Measurements from ENCODE around the gene PIGU. TPM values are rescaled to one million over a fixed set of nuclear protein-coding genes. Genes with fewer than 3 reads are reported as not detected.
A peak's percentile ranks its signal among the peaks of the same experiment; 100 is the strongest.
"Not testable (repeated sequence)": the region's sequence is repeated elsewhere in the genome, so short reads cannot be mapped to it uniquely, and the experiment has no call there.

Gene PIGU
- total RNA-seq, 1 experiment from 2014 or later: 18.4 TPM

DNA sequence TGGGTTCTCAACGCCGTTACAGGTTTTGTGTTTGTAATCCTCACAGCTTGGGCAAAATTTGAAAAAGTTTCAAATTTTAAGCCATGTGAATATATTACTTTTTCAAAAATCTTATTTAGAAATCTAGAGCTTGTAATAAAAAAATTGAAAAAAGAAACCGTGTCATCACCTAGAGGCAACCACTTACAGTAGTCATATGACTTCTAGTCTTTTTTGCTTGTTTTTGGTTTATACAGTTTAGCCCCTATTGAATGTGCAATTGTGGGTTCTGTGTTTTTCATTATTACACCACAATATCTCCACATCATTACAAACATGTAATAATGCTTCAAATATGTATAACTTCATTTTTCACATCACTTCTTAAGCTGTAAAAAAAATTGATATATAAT is 159.8 kb downstream of the PIGU start:
- peak overlapping the region; percentile 83 for H3K9ac ChIP-seq (ENCODE audit: low read length)
- no peaks in the 10 kb centered on the region for H3K27me3 ChIP-seq (ENCODE audit: low read length)
- H3K9me3 ChIP-seq (ENCODE audit: low read length): no peaks in the 10 kb centered on the region
- H3K79me2 ChIP-seq (ENCODE audit: low read length): peaks cover 61% of the 10 kb centered on the region
- no peak overlapping the region for H2AFZ ChIP-seq (ENCODE audit: low read length)
- H3K4me1 ChIP-seq (ENCODE audit: low read length): peaks cover 35% of the 10 kb centered on the region
- H4K20me1 ChIP-seq (ENCODE audit: insufficient read depth, low read depth, low read length): no peaks in the 10 kb centered on the region
- H3K36me3 ChIP-seq (ENCODE audit: insufficient read depth, low read length): 0 out of 2 replicates have a peak, but pooled peaks cover 3% of the 10 kb centered on the region
- DNase-seq: no peak
- peak overlapping the region; percentile 96 for H3K4me2 ChIP-seq (ENCODE audit: low read depth, low read length, poor library complexity, severe bottlenecking)
- peak overlapping the region; percentile 66 for H3K27ac ChIP-seq (ENCODE audit: low read length)
- H3K4me3 ChIP-seq (ENCODE audit: low read length): peak overlapping the region; percentile 88
- H3K9me2 ChIP-seq (replicated peaks; ENCODE audit: insufficient read depth, low read length): no peaks in the 10 kb centered on the region

DNA sequence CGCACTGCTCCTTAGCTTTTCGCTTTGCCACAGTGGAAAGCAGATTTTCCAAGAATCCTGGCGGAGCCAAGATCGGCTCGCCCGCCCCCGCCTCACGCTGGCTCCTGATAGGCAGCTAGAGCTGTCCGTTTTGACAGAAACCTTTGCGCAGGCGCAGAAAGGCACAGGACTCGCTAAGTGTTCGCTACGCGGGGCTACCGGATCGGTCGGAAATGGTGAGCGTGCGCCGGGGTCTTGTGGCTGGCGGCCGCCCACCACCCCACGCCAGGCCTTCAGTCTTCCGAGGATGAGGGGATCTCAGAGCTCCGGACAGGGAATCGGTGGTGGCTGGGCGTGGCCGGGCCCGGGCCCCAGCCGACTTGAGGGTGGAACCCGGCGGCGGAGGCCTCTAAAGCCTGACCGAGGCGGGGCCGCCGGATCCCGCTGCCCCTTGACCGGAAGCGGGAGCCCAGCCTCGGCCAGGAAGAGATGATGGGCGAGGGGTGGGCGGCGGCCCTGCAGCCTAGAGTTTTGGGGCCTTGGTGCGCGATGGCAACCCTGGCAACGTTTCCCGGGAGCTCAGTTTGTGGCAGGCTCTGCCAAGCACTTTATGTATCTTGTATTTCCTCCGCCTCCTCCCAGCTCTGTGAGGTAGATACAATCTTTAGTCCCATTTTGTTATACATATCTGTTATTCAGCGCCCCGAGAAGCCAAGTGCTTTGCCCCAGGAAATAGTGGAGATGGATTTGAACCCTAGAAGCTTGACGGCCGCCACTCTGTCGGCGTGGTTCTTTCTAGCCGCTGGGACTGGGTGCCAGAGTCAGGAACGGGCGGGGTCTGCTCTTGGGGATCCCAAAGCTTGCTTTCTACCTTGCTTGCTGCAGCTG is 160.4 kb downstream of the PIGU start, which contains the start of gene DYNLRB1:
Gene DYNLRB1, plus strand, starts transcription at position 176 of the 867 bp plus-strand sequence. Its CDS starts 37 bp downstream, at position 213.
- no peaks in the 10 kb centered on the region for H3K9me3 ChIP-seq (ENCODE audit: low read length)
- H3K36me3 ChIP-seq (ENCODE audit: insufficient read depth, low read length): 0 out of 2 replicates have a peak, but pooled peaks cover 3% of the 10 kb centered on the region
- peak within 1 kb of the TSS; percentile 96 for H3K4me2 ChIP-seq (ENCODE audit: low read depth, low read length, poor library complexity, severe bottlenecking)
- H3K79me2 ChIP-seq (ENCODE audit: low read length): peaks cover 55% of the 10 kb centered on the region
- DNase-seq: peak; percentile 98
- no peaks in the 10 kb centered on the region for H4K20me1 ChIP-seq (ENCODE audit: insufficient read depth, low read depth, low read length)
- H2AFZ ChIP-seq (ENCODE audit: low read length): peak within 1 kb of the TSS; percentile 91
- H3K9me2 ChIP-seq (replicated peaks; ENCODE audit: insufficient read depth, low read length): no peaks in the 10 kb centered on the region
- peaks cover 35% of the 10 kb centered on the region for H3K4me1 ChIP-seq (ENCODE audit: low read length)
- peak within 1 kb of the TSS; percentile 66 for H3K27ac ChIP-seq (ENCODE audit: low read length)
- no peaks in the 10 kb centered on the region for H3K27me3 ChIP-seq (ENCODE audit: low read length)
- H3K4me3 ChIP-seq (ENCODE audit: low read length): peak within 1 kb of the TSS; percentile 88
- peak within 1 kb of the TSS; percentile 83 for H3K9ac ChIP-seq (ENCODE audit: low read length)

DNA sequence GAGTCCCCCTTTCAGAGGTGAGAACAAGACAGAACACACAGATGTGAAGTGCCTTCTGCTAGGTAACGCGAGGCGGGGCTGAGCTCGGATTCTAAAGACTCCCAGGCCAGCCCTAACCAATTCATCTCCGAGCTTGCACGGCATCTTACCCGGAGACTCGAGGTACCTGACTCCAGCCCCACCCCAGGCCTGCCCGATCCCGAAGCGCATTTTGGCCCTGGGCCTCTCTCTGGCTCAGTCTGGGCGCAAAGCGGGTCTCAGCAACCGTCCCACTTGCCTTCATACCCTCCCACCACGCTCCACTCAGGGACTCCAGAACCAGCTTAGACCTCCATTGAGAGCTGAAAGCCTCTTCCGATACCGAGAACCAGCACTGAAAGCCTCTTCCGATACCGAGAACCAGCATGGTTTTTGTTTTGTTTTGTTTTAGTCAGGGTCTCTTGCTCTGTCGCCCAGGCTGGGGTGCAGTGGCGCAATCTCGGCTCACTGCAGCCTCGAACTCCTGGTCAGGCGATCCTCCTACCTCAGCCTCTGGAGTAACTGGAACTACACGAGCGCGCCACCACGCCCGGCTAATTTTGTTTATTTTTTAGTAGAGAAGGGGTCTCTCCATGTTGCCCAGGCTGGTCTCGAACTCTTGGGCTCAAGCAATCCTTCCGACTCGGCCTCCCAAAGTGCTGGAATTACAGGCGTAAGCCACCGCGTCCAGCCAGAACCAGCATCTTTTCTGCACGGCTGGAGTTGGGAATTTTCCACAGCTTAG is 161.2 kb downstream of the PIGU start:
- Histone ChIP-seq H3K4me1 (ENCODE audit: low read length) (peaks cover 35% of the 10 kb centered on the region), H3K4me2 (ENCODE audit: low read depth, low read length, poor library complexity, severe bottlenecking) (peak overlapping the region; percentile 96), H3K27me3 (ENCODE audit: low read length) (no peaks in the 10 kb centered on the region), H4K20me1 (ENCODE audit: insufficient read depth, low read depth, low read length) (no peaks in the 10 kb centered on the region), H2AFZ (ENCODE audit: low read length) (peak overlapping the region; percentile 91), H3K9me3 (ENCODE audit: low read length) (no peaks in the 10 kb centered on the region), H3K79me2 (ENCODE audit: low read length) (peaks cover 47% of the 10 kb centered on the region), H3K36me3 (ENCODE audit: insufficient read depth, low read length) (0 out of 2 replicates have a peak, but pooled peaks cover 3% of the 10 kb centered on the region), H3K4me3 (ENCODE audit: low read length) (peak overlapping the region; percentile 88), H3K9me2 (replicated peaks; ENCODE audit: insufficient read depth, low read length) (no peaks in the 10 kb centered on the region), H3K27ac (ENCODE audit: low read length) (peak overlapping the region; percentile 66), H3K9ac (ENCODE audit: low read length) (peak overlapping the region; percentile 83)
- peak; percentile 87 for DNase-seq

DNA sequence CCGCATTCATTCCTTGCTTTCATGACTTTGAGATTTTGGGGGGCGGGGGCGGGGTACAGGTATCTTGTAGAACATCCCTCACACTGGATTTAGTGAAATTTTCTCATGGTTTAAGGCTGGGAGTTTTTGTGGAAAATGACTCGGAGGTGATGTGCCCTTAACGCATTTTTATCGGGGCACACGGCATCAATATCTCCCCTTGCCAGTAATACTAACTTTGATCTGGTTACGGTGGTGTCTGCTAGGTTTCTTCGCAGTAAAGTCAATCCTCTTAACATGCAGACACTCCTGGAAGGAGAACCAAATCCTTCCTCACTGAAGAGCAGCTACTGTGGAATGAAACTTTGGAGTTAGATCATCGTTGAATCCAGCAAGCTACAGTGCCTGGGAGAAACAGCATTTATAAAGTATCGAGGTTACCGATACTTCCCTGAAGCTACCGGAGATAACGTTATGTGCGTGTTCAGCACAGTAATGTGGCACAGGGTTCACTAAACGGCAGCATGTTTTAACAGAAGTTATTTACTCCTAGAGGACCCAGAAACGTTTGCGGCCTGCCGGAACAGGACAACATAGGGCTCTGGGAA is 161.9 kb downstream of the PIGU start:
- no peak for DNase-seq
- H3K4me2 ChIP-seq (ENCODE audit: low read depth, low read length, poor library complexity, severe bottlenecking): peak overlapping the region; percentile 96
- H2AFZ ChIP-seq (ENCODE audit: low read length): peak overlapping the region; percentile 91; the same call in 1 of the 2 replicates
- H4K20me1 ChIP-seq (ENCODE audit: insufficient read depth, low read depth, low read length): no peaks in the 10 kb centered on the region
- H3K27ac ChIP-seq (ENCODE audit: low read length): peak overlapping the region; percentile 66
- no peaks in the 10 kb centered on the region for H3K9me2 ChIP-seq (replicated peaks; ENCODE audit: insufficient read depth, low read length)
- H3K27me3 ChIP-seq (ENCODE audit: low read length): no peaks in the 10 kb centered on the region
- H3K4me1 ChIP-seq (ENCODE audit: low read length): peaks cover 35% of the 10 kb centered on the region
- peaks cover 40% of the 10 kb centered on the region for H3K79me2 ChIP-seq (ENCODE audit: low read length)
- H3K4me3 ChIP-seq (ENCODE audit: low read length): peak overlapping the region; percentile 88
- no peaks in the 10 kb centered on the region for H3K36me3 ChIP-seq (ENCODE audit: insufficient read depth, low read length)
- peak overlapping the region; percentile 83 for H3K9ac ChIP-seq (ENCODE audit: low read length)
- no peaks in the 10 kb centered on the region for H3K9me3 ChIP-seq (ENCODE audit: low read length)

DNA sequence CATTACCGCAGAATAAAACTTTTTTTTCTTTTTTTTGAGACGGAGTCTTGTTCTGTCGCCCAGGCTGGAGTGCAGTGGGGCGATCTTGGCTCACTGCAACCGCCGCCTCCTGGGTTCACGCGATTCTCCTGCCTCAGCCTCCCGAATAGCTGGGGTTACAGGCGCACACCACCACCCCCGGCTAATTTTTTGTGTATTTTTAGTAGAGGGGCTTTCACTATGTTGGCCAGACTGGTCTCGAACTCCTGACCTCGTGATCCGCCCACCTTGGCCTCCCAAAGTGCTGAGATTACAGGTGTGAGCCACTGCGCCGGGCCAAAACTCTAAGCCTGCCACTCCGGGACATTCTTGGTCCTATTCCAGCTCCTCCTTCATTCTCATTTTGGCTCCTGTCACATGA is 162.9 kb downstream of the PIGU start:
- H3K4me2 ChIP-seq (ENCODE audit: low read depth, low read length, poor library complexity, severe bottlenecking); H3K9me2 ChIP-seq (replicated peaks; ENCODE audit: insufficient read depth, low read length); H3K27ac ChIP-seq (ENCODE audit: low read length); H3K9ac ChIP-seq (ENCODE audit: low read length); DNase-seq; H3K27me3 ChIP-seq (ENCODE audit: low read length); H4K20me1 ChIP-seq (ENCODE audit: insufficient read depth, low read depth, low read length); H3K4me3 ChIP-seq (ENCODE audit: low read length); H3K36me3 ChIP-seq (ENCODE audit: insufficient read depth, low read length); H2AFZ ChIP-seq (ENCODE audit: low read length); H3K9me3 ChIP-seq (ENCODE audit: low read length): not testable (repeated sequence)
- Histone ChIP-seq H3K4me1 (ENCODE audit: low read length) (peaks cover 35% of the 10 kb centered on the region), H3K79me2 (ENCODE audit: low read length) (peaks cover 31% of the 10 kb centered on the region)

DNA sequence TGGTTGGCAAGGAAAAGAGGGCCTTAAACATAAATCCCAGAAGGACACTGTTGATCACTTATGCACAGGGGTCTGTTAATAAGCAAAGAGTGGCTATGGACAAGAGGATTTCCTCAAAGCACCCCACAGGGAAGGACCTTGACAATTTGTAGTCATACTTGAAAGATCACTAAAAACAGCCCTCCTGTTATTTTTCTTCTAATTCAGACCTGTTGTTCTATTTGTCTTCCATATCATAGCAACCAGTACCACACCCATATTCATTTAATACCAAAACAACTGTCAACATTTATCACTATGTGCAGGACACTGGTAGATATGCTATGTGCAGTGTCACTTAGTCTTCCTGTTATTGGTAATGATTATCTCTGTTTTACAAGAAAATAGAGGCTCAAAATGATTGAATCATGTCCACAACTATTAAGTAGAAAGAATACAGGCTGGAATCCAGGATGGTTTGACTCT is 163.9 kb downstream of the PIGU start:
- no peak overlapping the region for H3K27ac ChIP-seq (ENCODE audit: low read length)

DNA sequence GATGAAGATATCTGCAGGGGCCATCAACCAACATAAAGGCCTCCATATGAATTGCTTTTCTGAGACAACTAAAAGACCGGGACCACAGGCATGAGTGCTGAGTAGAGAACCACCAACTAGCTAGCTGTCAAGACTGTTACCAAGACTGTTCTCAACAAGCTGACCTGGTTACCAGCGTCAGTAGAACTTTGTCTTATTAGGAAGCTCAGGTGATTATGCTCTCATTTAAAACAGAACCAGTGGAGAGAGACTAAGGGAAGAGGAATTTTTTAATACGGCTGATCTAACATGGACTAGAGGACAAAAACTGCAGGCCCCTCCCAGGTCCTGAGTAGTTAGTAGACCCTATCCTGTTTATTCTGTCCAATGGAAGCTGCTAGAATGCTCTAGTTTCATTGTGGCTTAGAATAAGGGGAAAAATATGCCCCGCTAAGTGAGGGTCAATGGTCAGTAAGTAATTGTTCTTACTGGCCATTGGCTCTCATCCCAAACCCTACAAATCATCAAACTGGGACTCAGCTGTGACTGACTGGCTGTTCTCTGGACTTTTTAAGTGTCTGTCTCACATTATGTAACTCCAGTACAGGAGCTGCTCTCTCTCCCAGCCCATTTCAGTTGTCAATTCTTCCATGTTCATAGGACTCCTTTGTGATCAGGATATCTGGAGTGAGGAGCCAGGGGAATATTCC is 164.5 kb downstream of the PIGU start:
- H3K27ac ChIP-seq (ENCODE audit: low read length): no peak overlapping the region
- H3K4me1 ChIP-seq (ENCODE audit: low read length): peaks cover 21% of the 10 kb centered on the region

More for the DNA sequence above, 163.9 kb downstream of the PIGU start:
- Histone ChIP-seq H4K20me1 (ENCODE audit: insufficient read depth, low read depth, low read length) (no peaks in the 10 kb centered on the region), H3K9me3 (ENCODE audit: low read length) (no peaks in the 10 kb centered on the region), H3K79me2 (ENCODE audit: low read length) (peaks cover 21% of the 10 kb centered on the region), H3K27me3 (ENCODE audit: low read length) (no peaks in the 10 kb centered on the region), H3K4me1 (ENCODE audit: low read length) (peaks cover 27% of the 10 kb centered on the region), H3K9me2 (replicated peaks; ENCODE audit: insufficient read depth, low read length) (no peaks in the 10 kb centered on the region), H3K9ac (ENCODE audit: low read length) (no peak overlapping the region), H3K4me2 (ENCODE audit: low read depth, low read length, poor library complexity, severe bottlenecking) (no peak overlapping the region), H3K36me3 (ENCODE audit: insufficient read depth, low read length) (peaks cover under 1% of the 10 kb centered on the region; the same call in 1 of the 2 replicates), H2AFZ (ENCODE audit: low read length) (no peak overlapping the region), H3K4me3 (ENCODE audit: low read length) (no peak overlapping the region)
- no peak for DNase-seq

More for the DNA sequence above, 164.5 kb downstream of the PIGU start:
- H4K20me1 ChIP-seq (ENCODE audit: insufficient read depth, low read depth, low read length): no peaks in the 10 kb centered on the region
- no peak overlapping the region for H3K9ac ChIP-seq (ENCODE audit: low read length)
- H3K36me3 ChIP-seq (ENCODE audit: insufficient read depth, low read length): peaks cover 6% of the 10 kb centered on the region; the same call in 1 of the 2 replicates
- peaks cover 15% of the 10 kb centered on the region for H3K79me2 ChIP-seq (ENCODE audit: low read length)
- H2AFZ ChIP-seq (ENCODE audit: low read length): no peak overlapping the region
- H3K4me2 ChIP-seq (ENCODE audit: low read depth, low read length, poor library complexity, severe bottlenecking): no peak overlapping the region
- no peaks in the 10 kb centered on the region for H3K9me2 ChIP-seq (replicated peaks; ENCODE audit: insufficient read depth, low read length)
- no peak for DNase-seq
- no peaks in the 10 kb centered on the region for H3K27me3 ChIP-seq (ENCODE audit: low read length)
- H3K9me3 ChIP-seq (ENCODE audit: low read length): no peaks in the 10 kb centered on the region
- no peak overlapping the region for H3K4me3 ChIP-seq (ENCODE audit: low read length)

All from Karpas-422 (cell line).